Stimulated activated CD8-positive, alpha-beta memory T cell treated with anti-CD3 and anti-CD28 coated beads, Interleukin-15, amount 100 ng/mL, for 24 hours (primary cell): ENCODE data around the gene PFDN5.
"Not testable (repeated sequence)": the region's sequence is repeated elsewhere in the genome, so short reads cannot be mapped to it uniquely, and the experiment has no call there.

Experiments used
- DNase-seq: peaks from one replicate; pipeline ENCODE4 v3.0.0-alpha.2; 2020; ENCODE audit warnings: low read depth

Gene PFDN5

DNA sequence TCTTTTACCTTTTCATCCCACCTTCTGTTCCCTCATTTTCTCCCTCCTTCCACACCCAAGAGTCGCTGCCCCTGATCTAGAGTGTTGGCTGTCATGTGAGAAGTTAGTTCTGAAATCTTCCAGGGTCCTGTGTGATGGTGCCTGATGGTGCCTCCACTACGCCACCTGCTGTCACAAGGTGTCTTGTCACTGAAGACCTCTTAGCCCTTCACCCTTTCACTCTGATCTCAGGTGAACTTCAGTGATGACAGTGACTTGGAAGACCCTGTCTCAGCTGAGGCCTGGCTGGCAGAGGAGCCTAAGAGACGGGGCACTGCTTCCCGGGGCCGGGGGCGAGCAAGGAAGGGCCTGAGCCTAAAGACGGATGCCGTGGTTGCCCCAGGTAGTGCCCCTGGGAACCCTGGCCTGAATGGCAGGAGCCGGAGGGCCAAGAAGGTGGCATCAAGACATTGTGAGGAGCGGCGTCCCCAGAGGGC is 7.6 kb upstream of the PFDN5 start:
- DNase-seq = peak; percentile 20

DNA sequence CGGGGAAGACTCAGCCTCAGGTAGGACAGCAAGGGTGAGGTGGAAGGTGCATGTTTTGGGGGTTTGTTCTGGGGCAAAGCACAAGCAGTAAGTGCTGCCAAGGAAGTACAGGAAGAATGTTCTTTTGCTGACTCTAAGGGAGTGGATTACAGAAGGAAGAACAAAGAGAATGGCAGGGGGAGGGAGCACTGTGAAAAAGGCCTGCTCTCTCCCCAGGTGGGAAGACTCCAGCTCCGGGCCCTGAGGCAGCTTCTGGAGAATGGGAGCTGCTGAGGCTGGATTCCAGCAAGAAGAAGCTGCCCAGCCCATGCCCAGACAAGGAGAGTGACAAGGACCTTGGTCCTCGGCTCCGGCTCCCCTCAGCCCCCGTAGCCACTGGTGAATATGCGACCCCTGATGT is 7.0 kb upstream of the PFDN5 start:
- no peak for DNase-seq

DNA sequence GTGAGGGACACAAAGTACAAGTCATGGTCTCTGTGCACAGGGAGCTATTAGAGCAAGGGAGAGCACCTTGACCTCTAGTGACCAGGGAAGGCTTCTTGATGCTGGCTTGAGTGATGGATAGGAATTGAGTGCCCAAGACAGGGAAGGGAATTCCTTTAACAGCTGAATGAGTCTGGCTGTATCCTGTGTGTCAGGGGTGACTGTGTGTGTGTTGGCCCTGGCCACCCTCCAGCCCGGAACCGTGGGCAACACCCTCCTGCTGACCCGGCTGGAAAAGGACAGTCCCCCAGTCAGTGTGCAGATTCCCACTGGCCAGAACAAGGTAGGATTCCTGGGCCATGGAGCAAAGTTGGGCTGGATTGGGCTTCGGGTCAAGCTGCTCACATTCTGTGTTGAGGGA is 5.5 kb upstream of the PFDN5 start:
- no peak for DNase-seq

DNA sequence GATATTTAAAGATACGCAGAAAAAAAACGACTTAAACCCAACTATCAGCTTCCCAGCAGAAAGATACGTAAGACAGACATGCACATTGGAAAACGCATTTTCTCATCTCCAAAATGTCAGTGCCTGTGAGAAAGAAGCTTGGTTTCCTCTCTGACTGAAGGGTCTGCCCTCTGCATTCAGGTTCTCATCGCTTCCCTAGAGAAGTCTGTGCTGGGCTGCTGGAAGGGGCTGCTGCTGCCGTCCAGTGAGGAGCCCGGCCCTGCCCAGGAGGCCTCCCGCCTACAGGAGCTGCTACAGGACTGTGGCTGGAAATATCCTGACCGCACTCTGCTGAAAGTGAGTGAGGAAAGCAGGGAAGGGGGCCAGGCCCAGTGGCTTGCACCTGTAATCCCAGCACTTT is 4.7 kb upstream of the PFDN5 start:
- no peak for DNase-seq

DNA sequence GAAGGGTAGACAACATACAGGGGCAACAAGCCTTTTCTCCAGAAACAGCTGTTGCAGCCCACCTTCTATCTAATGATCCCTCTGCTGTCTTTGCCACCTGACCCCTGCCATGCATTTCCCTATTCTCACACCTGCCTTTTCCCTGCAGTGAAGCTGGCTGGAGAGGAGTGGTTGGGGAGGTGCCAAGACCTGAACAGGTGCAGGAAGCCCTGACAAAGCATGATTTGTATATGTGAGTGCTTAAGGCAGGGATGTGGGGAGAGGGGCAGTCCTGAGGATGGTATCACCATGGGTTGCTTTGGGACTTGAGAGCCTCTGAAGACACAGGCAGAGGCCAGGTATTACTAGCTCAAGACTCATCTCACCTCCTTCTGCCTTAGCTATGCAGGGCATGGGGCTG is 2.9 kb upstream of the PFDN5 start:
- no peak for DNase-seq

DNA sequence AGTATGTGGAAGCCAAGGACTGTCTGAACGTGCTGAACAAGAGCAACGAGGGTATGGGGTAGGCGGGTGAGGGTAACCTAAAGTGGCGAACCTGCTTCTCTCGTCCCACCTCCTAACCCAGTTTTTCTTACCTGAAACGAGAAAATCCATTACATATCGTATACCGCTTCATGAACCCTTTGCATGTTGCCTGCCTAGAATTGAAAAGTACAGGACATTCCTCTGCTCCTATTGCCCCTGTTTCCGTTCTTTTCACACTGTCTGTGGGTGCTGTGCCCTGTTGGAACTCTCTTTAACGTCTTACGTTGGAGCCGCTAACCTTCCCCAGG is 513 bp downstream of the PFDN5 start:
- no peak for DNase-seq

DNA sequence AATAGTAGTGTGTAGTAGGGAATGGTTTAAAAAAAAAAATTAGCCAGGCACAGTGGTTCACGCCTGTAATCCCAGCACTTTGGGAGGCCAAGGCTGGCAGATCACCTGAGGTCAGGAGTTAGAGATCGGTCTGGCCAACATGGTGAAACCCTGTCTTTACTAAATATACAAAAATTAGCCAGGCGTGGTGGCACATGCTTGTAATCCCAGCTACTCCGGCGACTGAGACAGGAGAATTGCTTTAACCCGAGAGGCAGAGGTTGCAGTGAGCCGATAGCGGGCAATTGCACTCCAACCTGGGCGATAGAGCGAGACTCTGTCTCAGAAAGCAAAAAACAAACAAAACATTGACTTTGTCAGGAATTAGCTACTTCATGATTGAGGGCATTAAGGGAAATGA is 1.8 kb downstream of the PFDN5 start:
- not testable (repeated sequence) for DNase-seq

DNA sequence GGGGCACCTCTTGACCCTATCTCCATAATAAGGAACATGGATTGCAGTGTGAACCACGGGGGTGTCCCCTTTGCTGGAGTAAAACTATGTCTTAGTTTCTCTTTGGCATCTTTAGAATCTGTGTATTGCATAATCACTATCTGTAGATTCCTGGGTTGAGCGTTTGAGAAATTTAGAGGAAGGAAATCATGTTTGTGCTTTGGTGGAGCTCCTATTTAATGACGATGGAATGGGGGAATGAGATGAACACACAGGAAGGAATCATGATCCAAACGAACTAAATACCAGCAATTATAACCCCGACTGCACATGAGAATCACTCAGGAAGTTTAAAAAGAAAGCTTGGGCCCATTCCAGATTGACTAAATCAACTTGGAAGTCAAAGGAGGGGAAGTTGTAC is 2.8 kb downstream of the PFDN5 start:
- no peak for DNase-seq

DNA sequence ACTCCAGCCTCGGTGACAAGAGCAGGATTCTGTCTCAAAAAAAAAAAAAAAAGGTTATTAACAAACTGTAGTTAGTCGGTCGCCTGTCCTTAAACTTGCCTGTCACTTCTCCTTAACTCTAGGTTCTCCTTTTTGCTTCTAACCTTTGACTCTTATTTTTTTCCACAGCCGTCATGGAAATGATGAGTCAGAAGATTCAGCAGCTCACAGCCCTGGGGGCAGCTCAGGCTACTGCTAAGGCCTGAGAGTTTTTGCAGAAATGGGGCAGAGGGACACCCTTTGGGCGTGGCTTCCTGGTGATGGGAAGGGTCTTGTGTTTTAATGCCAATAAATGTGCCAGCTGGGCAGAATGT is 3.7 kb downstream of the PFDN5 start:
- no peak for DNase-seq

DNA sequence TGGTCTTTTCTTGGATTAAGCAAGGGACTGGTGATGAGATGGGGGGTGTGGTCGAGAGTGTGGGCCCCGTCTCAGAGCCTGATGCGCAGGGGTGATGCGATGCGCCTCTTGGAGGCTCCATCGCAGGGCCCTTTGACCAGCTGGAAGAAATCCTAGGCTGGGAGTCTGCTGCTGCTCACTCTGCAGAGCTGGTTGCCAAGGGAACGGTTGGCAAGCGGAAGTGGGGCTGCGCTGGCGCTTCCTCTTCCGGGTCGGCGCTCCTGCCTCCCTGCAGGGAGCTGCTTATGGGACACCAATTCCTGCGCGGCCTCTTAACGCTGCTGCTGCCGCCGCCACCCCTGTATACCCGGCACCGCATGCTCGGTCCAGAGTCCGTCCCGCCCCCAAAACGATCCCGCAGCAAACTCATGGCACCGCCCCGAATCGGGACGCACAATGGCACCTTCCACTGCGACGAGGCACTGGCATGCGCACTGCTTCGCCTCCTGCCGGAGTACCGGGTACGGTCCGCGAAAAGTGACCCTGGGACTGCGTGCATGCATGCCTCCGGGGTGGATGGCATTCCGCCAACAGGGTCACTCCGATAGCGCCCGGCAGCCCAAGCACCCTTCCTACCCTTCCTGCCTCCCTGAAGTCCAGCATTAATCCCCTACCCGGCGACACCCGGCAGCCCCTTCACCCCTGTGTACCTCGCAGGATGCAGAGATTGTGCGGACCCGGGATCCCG is 4.3 kb downstream of the PFDN5 start, which contains the start of gene MYG1:
TSS of gene MYG1 (plus strand) at position 242 of the 727 bp plus-strand sequence. CDS start at position 285, 43 bp downstream.
- peak; percentile 71 for DNase-seq

DNA sequence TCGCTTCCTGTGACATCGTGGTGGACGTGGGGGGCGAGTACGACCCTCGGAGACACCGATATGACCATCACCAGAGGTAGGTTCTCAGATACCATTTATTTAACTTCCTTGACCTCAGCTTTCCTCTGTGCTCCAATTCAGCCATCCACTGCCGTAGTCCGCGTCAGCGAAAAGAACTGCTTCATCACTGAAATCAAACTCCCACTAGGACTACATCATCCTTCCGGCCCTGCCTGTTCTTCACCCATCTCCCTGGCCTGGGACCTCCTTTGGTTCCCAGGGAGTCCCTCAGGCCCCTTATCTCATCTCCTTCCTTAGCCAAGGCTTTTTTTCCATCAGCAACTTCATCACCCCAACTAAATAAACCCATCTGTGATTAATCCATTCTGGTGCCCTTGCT is 4.8 kb downstream of the PFDN5 start:
- DNase-seq = no peak

DNA sequence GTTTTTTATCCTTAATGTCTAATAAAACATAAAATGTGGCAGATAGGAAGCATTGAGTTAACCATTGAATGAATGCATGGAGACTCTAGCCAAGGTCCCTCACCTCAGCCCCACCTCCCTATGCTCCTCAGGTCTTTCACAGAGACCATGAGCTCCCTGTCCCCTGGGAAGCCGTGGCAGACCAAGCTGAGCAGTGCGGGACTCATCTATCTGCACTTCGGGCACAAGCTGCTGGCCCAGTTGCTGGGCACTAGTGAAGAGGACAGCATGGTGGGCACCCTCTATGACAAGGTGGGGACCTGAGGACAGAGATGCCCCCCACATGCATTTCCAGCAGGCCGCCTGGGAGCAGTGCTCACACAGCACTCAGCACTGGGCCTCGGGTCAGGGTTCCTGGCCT is 7.6 kb downstream of the PFDN5 start:
- no peak for DNase-seq

DNA sequence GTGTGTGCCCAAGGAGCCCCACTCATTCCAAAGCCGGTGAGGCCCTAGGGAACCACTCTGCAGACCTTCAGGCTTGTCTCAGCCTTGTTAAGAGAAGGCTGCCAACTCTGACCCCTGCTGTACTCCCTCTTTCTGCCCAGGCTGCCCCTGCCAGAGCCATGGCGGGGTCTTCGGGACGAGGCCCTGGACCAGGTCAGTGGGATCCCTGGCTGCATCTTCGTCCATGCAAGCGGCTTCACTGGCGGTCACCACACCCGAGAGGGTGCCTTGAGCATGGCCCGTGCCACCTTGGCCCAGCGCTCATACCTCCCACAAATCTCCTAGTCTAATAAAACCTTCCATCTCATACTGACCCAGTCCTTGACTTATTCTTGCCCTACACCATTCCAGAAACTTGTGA is 11.5 kb downstream of the PFDN5 start:
- no peak for DNase-seq

DNA sequence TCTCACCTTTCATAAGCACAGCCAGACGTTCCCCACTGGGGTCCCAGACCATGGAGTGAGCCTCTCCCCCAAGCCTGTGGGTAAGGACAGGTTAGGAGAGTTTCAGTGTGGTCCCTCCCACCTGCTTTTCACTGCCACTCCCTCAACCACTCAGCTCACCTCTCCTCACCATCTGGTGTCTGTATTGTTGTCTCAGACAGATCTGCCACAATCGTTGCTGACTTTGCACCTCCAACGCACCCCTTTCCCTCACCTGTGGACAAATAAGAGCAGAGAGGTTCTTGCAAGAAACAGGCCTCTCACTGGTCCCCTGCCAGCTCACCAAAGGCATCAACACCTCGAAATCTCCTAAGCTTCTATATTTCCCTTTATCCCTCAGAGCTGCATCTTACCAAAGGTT is 12.9 kb downstream of the PFDN5 start:
- no peak for DNase-seq

DNA sequence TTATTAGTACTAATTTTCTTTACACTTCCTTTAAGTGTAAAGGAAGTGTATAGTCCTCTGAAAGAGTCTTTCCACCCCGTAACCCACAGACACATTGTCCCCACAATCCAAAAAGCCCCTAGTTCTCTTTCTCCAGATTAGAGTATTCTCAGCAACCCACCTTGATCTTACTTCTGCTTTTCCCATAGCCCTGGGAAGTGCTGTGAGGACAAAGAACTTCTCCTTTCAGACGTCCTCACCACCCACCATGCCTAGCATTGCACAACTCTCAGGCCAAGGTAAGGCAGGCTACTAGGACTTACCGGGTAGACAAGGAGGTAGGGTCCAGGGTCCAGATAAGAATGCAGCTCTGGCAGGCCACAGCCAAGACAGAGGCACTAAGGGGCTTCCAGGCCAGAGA is 18.7 kb downstream of the PFDN5 start:
- no peak for DNase-seq

DNA sequence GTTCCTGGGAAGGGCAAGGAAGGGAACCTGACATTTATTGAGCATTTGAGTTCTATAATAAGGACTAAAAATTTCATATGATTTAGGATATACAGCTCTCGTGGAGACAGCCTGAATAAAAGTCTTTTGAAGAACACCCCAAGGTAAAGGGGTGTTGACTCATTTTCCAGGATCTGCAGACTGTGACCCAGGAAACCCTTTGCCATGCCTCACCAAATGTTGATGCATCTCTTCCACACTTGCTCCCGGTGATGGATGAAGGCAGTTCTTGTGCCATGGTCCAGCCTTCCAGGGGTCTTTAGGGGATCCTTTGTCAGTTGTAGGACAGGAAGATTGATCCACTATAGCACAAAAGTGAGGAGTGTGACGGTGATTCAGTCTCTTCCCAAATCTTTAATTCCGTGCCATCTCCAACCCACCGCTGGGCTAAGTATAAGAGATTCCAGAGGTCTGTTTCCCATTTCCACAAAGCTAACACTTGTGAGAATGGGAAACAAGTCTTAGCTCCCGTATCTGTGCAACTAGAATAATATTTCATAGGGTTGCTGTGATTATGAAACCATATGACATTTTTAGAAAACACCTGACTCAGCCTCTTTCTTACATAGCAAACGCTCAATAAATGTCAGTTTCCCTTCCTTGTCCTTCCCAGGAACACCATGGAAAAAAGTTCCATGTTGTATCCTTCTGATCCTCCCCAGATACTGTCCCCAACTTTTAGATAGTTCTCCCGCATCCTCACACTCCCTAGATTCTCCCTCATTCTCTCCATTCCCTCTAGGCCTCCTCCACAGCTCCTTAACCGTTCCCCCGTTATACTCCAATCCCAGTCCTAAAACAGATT is 25.2 kb downstream of the PFDN5 start:
- no peak for DNase-seq

DNA sequence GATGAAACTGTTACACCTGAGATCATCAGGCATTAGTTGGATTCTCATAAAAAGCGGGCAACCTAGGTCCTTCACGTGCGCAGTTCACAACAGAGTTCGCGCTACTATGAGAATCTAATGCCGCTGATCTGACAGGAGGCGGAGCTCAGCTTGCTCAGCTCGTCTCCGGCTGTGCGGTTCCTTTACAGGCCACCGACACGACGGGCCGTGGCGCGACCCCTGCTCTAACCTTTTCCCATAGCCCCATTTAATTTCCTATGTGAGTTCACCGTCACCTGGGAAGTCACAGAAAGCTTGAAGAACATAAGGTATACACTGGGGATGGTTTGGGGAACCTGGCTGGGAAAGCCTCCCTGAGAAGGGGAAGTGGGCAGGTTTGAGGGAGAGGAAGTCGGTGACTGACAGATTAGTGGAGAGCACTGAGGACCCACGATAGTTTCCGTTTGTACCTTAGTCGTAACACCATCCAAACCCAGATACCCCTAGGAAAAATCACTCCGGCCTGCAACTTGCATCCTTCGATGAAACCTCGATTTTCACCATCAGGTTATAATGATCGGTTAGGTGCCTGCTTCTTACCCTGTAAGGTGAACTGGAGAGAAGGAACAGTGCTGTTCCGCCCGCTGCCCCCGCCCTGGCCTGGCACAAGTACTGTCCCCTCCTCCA is 28.9 kb downstream of the PFDN5 start:
- no peak for DNase-seq

DNA sequence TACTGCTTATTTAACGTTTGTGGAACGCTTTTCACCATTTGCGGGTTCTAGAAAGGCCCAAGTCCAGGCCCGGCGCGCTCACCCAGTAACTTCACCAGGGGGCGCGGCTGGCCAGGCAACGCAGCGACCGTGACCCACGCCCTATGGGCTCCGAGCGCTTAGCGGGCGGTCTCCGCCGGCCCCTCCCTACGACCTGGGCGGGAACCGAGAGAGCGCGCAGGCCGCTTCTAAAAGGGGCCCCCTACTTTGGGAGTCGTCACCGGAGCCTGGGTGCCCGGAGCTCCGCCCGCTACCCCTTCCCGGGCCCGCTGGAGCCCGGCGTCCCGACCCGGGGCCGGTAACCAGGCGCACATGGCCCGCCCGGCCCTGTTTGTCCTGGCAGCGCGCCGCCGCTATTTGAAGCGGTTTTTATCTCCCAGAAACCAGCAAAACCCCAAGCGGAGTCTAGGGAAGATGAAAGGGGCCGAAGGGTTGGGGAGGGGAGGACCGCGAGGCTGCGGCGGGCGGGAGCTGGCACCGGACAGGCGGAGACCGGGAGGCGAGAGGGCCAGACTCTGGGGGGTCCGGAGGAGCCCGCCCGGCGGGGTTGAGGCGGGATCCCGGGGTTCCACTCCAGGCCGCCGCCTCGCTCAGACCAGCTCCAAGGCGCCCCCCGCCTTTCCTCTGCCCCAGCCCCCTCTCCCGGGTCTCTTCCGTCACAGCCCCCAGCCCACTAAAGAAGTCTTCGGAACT is 29.6 kb downstream of the PFDN5 start:
- DNase-seq = peak; percentile 70

DNA sequence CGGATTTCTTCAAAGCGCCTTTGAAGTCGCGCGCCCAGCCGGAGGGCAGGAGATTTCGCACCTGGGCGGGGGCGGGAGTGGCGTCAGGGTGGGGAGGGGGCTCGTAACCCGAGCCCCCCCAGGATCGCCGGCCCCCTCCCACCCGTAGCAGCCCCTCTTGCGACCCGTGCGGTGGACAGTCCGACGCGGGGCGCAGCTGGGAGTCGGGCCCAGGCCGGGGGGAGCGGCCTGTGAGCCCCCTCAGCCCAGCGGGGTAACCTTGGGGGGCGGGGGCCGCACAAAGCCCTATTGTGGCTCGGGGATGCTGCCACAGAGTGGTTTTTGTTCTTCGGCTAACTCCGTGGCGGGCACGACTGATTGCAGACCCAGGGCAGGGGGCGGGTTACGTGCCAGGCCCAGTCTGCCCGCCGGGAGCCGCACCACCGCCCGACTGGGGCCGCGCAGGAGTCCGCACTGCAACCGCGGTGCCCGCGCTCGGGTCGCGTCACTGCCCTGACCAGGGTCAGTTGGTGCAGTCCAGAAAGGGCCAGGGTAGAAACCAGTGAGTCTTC is 30.2 kb downstream of the PFDN5 start:
- no peak for DNase-seq

DNA sequence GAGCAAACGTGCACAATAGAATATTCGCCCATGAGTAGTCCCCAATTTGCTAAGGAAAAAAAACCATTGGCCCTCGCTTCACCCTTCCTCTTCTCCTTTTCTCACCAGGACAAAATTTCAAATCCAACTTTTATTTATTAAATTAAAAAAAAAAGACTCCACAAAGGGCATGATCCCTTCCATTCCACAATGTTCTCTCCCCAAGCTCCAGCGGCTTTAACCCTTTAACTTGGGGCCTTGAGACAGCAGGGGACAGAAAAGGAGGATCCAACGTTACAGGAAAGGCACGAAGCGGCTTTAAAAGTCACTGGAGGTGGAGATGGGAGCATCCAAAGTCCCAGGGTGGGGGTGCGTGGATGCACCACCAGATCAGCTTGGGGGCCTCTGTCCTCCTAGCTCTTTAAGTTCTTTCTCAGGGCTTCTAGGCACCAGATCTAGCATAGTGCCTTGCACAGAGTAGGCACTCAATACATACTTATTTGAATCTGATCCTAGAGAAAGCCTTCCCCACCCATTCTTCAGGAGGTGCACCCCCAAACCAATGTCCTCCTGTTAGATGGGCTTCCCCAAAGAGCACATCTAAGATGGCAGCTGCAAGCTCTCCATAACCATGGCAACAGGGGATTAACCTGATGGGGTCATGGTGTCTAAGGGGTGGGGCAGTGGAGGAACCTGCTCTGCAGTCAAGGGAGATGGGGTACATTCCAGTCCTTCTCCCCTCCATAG is 31.3 kb downstream of the PFDN5 start:
- DNase-seq = no peak

DNA sequence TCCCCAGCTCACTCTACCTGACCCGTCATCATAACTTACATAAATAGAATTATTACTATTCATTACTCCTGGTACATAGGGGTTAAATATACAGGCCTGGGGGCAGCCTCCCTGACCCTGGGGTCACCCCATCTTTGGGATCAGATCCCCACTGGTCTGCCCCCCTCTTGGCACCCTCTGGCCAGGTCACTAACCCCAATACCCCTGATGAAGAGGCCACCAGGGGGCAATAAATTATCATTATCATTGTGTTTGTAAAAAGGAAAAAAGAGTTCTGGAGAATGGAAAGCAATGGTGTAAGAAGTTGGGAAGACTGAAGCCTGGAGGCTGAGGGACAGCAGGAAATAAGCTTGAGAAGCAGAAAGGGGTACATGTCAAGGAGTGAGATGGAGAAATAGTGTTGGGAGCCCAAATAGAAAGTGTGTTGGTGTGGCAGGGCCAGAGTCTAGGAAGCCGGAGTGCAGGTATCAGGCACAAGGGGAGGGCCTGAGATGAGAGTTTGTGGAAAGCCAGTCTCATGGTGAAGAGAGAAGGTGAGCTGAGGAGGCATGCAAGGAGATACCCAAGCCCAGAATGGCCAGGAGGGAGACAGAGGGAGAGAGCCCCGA is 32.2 kb downstream of the PFDN5 start:
- DNase-seq = no peak
